CD4-positive, alpha-beta memory T cell (primary cell): Measurements from ENCODE around the gene KLHDC7A. TPM values are rescaled to one million over a fixed set of nuclear protein-coding genes. Genes with fewer than 3 reads are reported as not detected.

Experiments
- CTCF ChIA-PET: fragments of 350-600 bp; sonication (Branson Sonifier 250); formaldehyde crosslinking; loops from one replicate; lab custom pipeline; 2021; ENCODE audit warnings: inconsistent platforms; ENCODE audit not compliant: partially characterized antibody; lab: Charles Lee
- POLR2A ChIA-PET: fragments of 350-600 bp; sonication (Branson Sonifier 250); formaldehyde crosslinking; loops from one replicate; lab custom pipeline; 2021; ENCODE audit not compliant: partially characterized antibody; lab: Charles Lee
- DNase-seq, 5 donors: peaks; one replicate each; pipeline versions ENCODE4 v3.0.0 to v3.0.0-alpha.2; 2020 to 2022; ENCODE audit warnings: mixed read lengths in 1 of 5
- H3K27ac ChIP-seq: one replicate; pipeline ENCODE4 v1.7.0; 2013; ENCODE audit warnings: low read depth, low read length
- H3K27me3 ChIP-seq: 2 replicates; pipeline ENCODE4 v1.7.0; 2013; ENCODE audit warnings: mild to moderate bottlenecking, low read length, moderate library complexity; ENCODE audit not compliant: insufficient read depth
- H3K36me3 ChIP-seq: 2 replicates; pipeline ENCODE4 v1.7.0; 2013; ENCODE audit warnings: mild to moderate bottlenecking, low read length, moderate library complexity; ENCODE audit not compliant: insufficient read depth
- H3K4me1 ChIP-seq: 2 replicates; pipeline ENCODE4 v1.7.0; 2013; ENCODE audit warnings: mild to moderate bottlenecking, low read length, moderate library complexity; ENCODE audit not compliant: insufficient read depth
- H3K4me3 ChIP-seq, 2 donors: one replicate each; pipeline ENCODE4 v1.7.0; 2013; ENCODE audit warnings: low read length in 2 of 2, mild to moderate bottlenecking in 1 of 2
- H3K9me3 ChIP-seq, 2 donors: one replicate each; pipeline ENCODE4 v1.7.0; 2013; ENCODE audit warnings: low read length in 2 of 2, control low read depth in 1 of 2; ENCODE audit not compliant: control insufficient read depth in 1 of 2
- H3K27ac Mint-ChIP-seq, 7 donors: one replicate each; pipeline ENCODE4 v1.8.0; 2020 to 2021; ENCODE audit warnings: mixed read lengths in 7 of 7, mild to moderate bottlenecking in 6 of 7, inconsistent platforms in 3 of 7, moderate library complexity in 3 of 7
- H3K27me3 Mint-ChIP-seq, 2 donors: one replicate each; pipeline ENCODE4 v1.8.0; 2020 to 2021; ENCODE audit warnings: mixed read lengths in 2 of 2
- H3K36me3 Mint-ChIP-seq, 2 donors: one replicate each; pipeline ENCODE4 v1.8.0; 2020 to 2021; ENCODE audit warnings: mixed read lengths in 2 of 2, inconsistent platforms in 1 of 2, mild to moderate bottlenecking in 1 of 2
- H3K4me1 Mint-ChIP-seq, 4 donors: one replicate each; pipeline ENCODE4 v1.8.0; 2020 to 2021; ENCODE audit warnings: mixed read lengths in 4 of 4, mild to moderate bottlenecking in 1 of 4
- H3K4me3 Mint-ChIP-seq, 8 donors: one replicate each; pipeline ENCODE4 v1.8.0; 2020 to 2021; ENCODE audit warnings: mixed read lengths in 8 of 8, mild to moderate bottlenecking in 7 of 8, moderate library complexity in 6 of 8, inconsistent platforms in 3 of 8
- H3K9me3 Mint-ChIP-seq, 8 donors: one replicate each; pipeline ENCODE4 v1.8.0; 2020 to 2021; ENCODE audit warnings: mixed read lengths in 8 of 8, mild to moderate bottlenecking in 5 of 8, inconsistent platforms in 3 of 8, moderate library complexity in 1 of 8
- intact Hi-C: fragments of 100-400 bp; cut with micrococcal nuclease; formaldehyde crosslinking; loops from one replicate; pipeline ENCODE4 v1.15.1; 2023
- polyA plus RNA-seq, 2 donors: library from polyadenylated mRNA; unstranded; fragments of 300-500 nt; fragmentation: Illumina TruSeq; gene quantifications; one replicate each; pipeline ENCODE4 v1.2.3, GENCODE V29; 2021
- total RNA-seq, 2 experiments: library from RNA; stranded (reverse); gene quantifications; one replicate each; pipeline ENCODE4 v1.2.3, GENCODE V29; 2021

KLHDC7A gene
- total and polyA plus RNA-seq, 4 experiments from 2014 or later: not detected

DNA sequence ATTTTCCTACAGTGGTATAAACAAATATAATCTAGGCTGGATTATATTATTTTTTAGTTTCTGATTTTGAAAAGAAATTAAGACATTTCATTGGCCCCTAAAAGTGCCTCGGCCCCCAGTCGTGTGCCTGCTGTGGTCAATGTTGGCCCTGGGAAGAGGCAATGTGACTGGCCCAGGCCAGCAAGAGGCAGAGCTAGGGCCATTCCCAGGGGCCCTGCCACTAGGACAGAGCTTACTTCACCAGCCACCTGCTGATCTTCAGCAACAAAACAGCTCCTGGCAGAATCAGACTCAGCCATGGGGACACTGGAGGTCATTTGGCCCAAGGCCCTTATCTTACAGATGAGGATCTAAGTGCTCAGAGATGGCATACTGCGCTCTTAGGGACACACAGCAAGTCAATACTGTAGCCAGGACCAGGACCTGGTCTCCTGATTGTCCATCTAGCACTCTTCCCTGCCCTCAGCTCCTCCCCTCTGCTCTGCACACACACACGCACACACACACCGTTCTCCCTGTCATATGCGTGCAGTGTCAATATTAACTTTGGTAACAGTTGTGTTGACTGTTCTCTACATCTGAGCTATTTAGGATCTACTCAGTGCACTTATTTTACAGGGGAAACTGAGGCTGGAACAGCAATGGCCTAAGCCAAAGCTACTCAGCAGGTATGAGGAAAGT is 16.6 kb upstream of the KLHDC7A start:
- Mint-ChIP-seq H3K9me3 (peaks cover 0 to 3% (median 0%) of the 10 kb centered on the region in 8 donors), H3K27me3 (peaks cover 14 to 15% of the 10 kb centered on the region in 2 donors), H3K4me1 (no peaks in the 10 kb centered on the region), H3K4me3 (no peak overlapping the region), H3K27ac (no peak overlapping the region), H3K36me3 (no peaks in the 10 kb centered on the region)
- Histone ChIP-seq H3K9me3 (no peaks in the 10 kb centered on the region), H3K4me3 (no peak overlapping the region), H3K36me3 (no peaks in the 10 kb centered on the region), H3K27ac (no peak overlapping the region), H3K4me1 (no peaks in the 10 kb centered on the region), H3K27me3 (no peaks in the 10 kb centered on the region)
- DNase-seq: no peak
- ChIA-PET POLR2A (no interaction called here), CTCF (no interaction called here)
- intact Hi-C loops: no loop called here

DNA sequence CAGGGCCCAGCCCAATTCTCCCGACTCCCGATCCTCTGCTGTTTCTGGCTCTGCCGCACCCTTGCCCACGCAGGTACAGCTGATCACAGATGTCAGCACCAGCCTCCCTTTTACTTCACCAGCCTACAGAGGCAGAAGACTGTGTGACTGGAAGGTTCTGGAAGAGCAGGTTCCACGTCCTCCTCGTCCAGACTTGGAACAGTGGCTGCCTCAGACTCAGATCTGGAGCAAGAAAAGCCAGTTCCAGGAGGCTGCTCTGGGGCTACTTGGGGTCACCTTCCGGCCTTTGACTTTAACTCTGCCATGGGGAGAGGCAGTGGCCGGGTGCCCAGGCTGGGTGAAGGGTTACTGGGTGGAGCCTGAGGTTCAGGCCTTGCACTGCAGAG is 16.1 kb upstream of the KLHDC7A start:
- DNase-seq: no peak
- Histone ChIP-seq H3K27me3 (no peaks in the 10 kb centered on the region), H3K9me3 (no peaks in the 10 kb centered on the region), H3K4me1 (no peaks in the 10 kb centered on the region), H3K27ac (no peak overlapping the region), H3K36me3 (no peaks in the 10 kb centered on the region), H3K4me3 (no peak overlapping the region)
- ChIA-PET POLR2A (no interaction called here), CTCF (no interaction called here)
- Mint-ChIP-seq H3K4me3 (no peak overlapping the region), H3K9me3 (peaks cover 0 to 3% (median 0%) of the 10 kb centered on the region in 8 donors), H3K36me3 (no peaks in the 10 kb centered on the region), H3K4me1 (no peaks in the 10 kb centered on the region), H3K27ac (no peak overlapping the region), H3K27me3 (peaks cover 10 to 13% of the 10 kb centered on the region in 2 donors)
- intact Hi-C loops: no loop called here

GRCh38 chr1:18466676-18467075 is 14.1 kb upstream of the KLHDC7A start:
- Histone ChIP-seq H3K4me1 (no peaks in the 10 kb centered on the region), H3K4me3 (no peak overlapping the region), H3K27me3 (no peaks in the 10 kb centered on the region), H3K36me3 (no peaks in the 10 kb centered on the region), H3K27ac (no peak overlapping the region), H3K9me3 (no peaks in the 10 kb centered on the region)
- Mint-ChIP-seq H3K4me3 (no peak overlapping the region), H3K27me3 (peaks cover 4 to 5% of the 10 kb centered on the region in 2 donors), H3K36me3 (no peaks in the 10 kb centered on the region), H3K9me3 (peaks cover 0 to 3% (median 0%) of the 10 kb centered on the region in 8 donors), H3K27ac (no peak overlapping the region), H3K4me1 (no peaks in the 10 kb centered on the region)
- intact Hi-C loops: no loop called here
- ChIA-PET CTCF (no interaction called here), POLR2A (interaction anchor here (0.5 kb wide), 1 partner anchor 22 kb away, joined by 3 read pairs; no protein-coding TSS in a partner anchor)
- DNase-seq: no peak

DNA sequence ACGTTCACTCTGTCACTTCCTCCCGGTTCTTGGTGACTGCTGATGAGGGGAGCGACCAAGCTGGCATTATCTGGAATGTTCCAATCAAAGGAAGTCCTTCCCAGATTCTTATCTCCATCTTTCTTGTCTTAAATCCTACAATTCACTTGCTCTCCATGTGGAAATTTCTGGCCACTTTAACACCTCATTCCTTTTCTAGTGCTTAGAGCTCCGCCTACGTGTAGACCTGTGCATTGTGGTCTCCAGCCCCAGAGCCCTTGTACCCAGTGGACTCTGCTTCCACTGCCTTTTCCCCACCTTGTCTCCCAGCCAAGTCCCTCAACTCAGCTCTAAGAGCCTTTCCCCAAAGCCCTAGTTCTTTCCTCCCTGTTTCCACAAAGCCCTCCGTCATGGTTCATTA is 12.2 kb upstream of the KLHDC7A start:
- Histone ChIP-seq H3K27me3 (no peaks in the 10 kb centered on the region), H3K4me1 (no peaks in the 10 kb centered on the region), H3K27ac (no peak overlapping the region), H3K36me3 (no peaks in the 10 kb centered on the region), H3K9me3 (no peaks in the 10 kb centered on the region), H3K4me3 (no peak overlapping the region)
- intact Hi-C loops: no loop called here
- Mint-ChIP-seq H3K27ac (no peak overlapping the region), H3K4me3 (no peak overlapping the region), H3K27me3 (peaks cover 4 to 9% of the 10 kb centered on the region in 2 donors), H3K4me1 (no peaks in the 10 kb centered on the region), H3K36me3 (no peaks in the 10 kb centered on the region), H3K9me3 (peaks cover 0 to 2% (median 0%) of the 10 kb centered on the region in 8 donors)
- POLR2A ChIA-PET: no interaction called here
- CTCF ChIA-PET: no interaction called here
- DNase-seq: no peak

- Mint-ChIP-seq H3K4me1 (no peaks in the 10 kb centered on the region), H3K27me3 (peaks cover 4 to 9% of the 10 kb centered on the region in 2 donors), H3K36me3 (no peaks in the 10 kb centered on the region), H3K4me3 (no peak overlapping the region), H3K9me3 (peaks cover 0 to 2% (median 0%) of the 10 kb centered on the region in 8 donors), H3K27ac (no peak overlapping the region)
- Histone ChIP-seq H3K36me3 (no peaks in the 10 kb centered on the region), H3K27me3 (no peaks in the 10 kb centered on the region), H3K4me3 (no peak overlapping the region), H3K4me1 (no peaks in the 10 kb centered on the region), H3K27ac (no peak overlapping the region), H3K9me3 (no peaks in the 10 kb centered on the region)
- no peak for DNase-seq
- POLR2A ChIA-PET: no interaction called here
- CTCF ChIA-PET: no interaction called here
- intact Hi-C loops: no loop called here
These were observed 11.2 kb upstream of the KLHDC7A start for GRCh38 chr1:18469514-18469913.

DNA sequence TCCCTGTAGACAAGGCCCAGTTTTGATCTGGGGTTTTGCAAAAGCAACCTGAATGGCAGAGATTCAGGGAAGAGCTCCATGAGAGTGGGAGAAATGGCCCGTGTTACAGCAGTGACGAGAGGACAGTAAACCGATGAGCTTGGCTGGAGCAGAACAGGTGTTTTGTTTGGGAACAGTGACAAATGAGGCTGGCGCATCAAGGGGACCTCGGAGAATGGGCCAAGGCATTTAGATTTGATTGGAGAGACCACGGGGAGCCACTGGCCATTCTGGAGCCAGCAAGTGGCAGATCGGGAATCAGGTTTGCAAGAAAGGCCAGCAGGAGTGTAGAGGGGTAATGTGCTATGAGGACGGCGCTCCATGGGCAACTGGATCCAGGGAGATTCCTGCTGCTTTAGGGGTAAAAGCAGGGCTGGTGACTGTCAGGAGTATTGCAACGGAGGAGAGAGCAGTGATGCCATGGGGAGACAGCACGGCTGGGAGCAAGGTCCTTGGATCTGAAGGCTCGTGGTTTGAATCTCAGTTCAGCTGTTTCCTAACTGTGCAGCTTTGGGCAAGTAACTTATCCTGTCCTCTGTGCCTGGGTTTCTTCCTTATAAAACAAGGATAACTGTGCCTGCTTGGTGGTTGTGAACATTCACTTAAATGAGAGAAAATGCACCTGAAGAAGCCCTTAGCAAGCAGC is 9.9 kb upstream of the KLHDC7A start:
- DNase-seq: no peak
- Mint-ChIP-seq H3K4me1 (no peaks in the 10 kb centered on the region), H3K9me3 (peaks cover 0 to 2% (median 0%) of the 10 kb centered on the region in 8 donors), H3K27ac (no peak overlapping the region), H3K27me3 (peaks cover 2 to 12% of the 10 kb centered on the region in 2 donors), H3K4me3 (no peak overlapping the region), H3K36me3 (no peaks in the 10 kb centered on the region)
- Histone ChIP-seq H3K4me1 (no peaks in the 10 kb centered on the region), H3K4me3 (no peak overlapping the region), H3K27me3 (no peaks in the 10 kb centered on the region), H3K36me3 (no peaks in the 10 kb centered on the region), H3K9me3 (no peaks in the 10 kb centered on the region), H3K27ac (no peak overlapping the region)
- POLR2A ChIA-PET: no interaction called here
- CTCF ChIA-PET: no interaction called here
- intact Hi-C loops: no loop called here

GRCh38 chr1:18473195-18473815 is 7.4 kb upstream of the KLHDC7A start:
- H3K36me3 ChIP-seq: no peaks in the 10 kb centered on the region
- no peaks in the 10 kb centered on the region for H3K4me1 ChIP-seq
- no peaks in the 10 kb centered on the region for H3K27me3 ChIP-seq
- no peak overlapping the region for H3K27ac Mint-ChIP-seq
- CTCF ChIA-PET: no interaction called here
- DNase-seq: no peak
- H3K27me3 Mint-ChIP-seq: peaks cover 4 to 23% of the 10 kb centered on the region in 2 donors
- no peaks in the 10 kb centered on the region for H3K4me1 Mint-ChIP-seq
- POLR2A ChIA-PET: no interaction called here
- intact Hi-C loops: no loop called here
- H3K4me3 Mint-ChIP-seq: no peak overlapping the region
- no peaks in the 10 kb centered on the region for H3K9me3 ChIP-seq
- H3K36me3 Mint-ChIP-seq: no peaks in the 10 kb centered on the region
- no peak overlapping the region for H3K27ac ChIP-seq
- H3K4me3 ChIP-seq: no peak overlapping the region
- peaks cover 0 to 2% (median 0%) of the 10 kb centered on the region in 8 donors for H3K9me3 Mint-ChIP-seq
